ENCODE data around the gene AATF. TPM values are rescaled to one million over a fixed set of nuclear protein-coding genes. Genes with fewer than 3 reads are reported as not detected.

The AATF gene
- total RNA-seq, 4 donors from 2014 or later, result 16.5 to 54.2 (median 26.9) TPM

- H3K4me3 ChIP-seq, result no peak overlapping the region
- TF ChIP-seq POLR2AphosphoS5 (IDR thresholded peaks at IDR 0.05) (peak in 1 of 3 donors; percentile 6), EP300 (IDR thresholded peaks at IDR 0.05; ENCODE audit: low read depth) (no peak)
- intact Hi-C loops (cut with DNase I; ENCODE audit: low total_unique reads) (no loop called here), in situ Hi-C loops (cut with MboI; ENCODE audit: low pct_ligation_motif_present in 1 of 4, low pct_unique_long_range_greater_than_20kb in 1 of 4, low sequenced_read_pairs in 3 of 4) (no loop called here)
- 18 to 20% methylated on average over 18 to 33 of the region's 44 CpGs for WGBS, 2 donors (ENCODE audit: low coverage in 1 of 2)
- no peaks in the 10 kb centered on the region for H3K9me3 ChIP-seq
- no peak for DNase-seq
- H3K27ac ChIP-seq, result no peak overlapping the region
- H3K4me1 ChIP-seq, result peaks cover 6 to 22% (median 17%) of the 10 kb centered on the region in 4 donors
- no peaks in the 10 kb centered on the region for H3K36me3 ChIP-seq
- peaks cover 94% of the 10 kb centered on the region for H3K27me3 ChIP-seq
Measured at GRCh38 chr17:36943250-36944191, 5.2 kb upstream of the AATF start.

GRCh38 chr17:36944553-36944952 lies 4.2 kb upstream of the AATF start:
- WGBS, 2 donors (ENCODE audit: low coverage in 1 of 2), result 5 to 9% methylated on average over 1 of the region's 1 CpG
- no peak for TF ChIP-seq EP300 (IDR thresholded peaks at IDR 0.05; ENCODE audit: low read depth)
- no peak for TF ChIP-seq POLR2A (IDR thresholded peaks at IDR 0.05)
- TF ChIP-seq, protein P1, sequence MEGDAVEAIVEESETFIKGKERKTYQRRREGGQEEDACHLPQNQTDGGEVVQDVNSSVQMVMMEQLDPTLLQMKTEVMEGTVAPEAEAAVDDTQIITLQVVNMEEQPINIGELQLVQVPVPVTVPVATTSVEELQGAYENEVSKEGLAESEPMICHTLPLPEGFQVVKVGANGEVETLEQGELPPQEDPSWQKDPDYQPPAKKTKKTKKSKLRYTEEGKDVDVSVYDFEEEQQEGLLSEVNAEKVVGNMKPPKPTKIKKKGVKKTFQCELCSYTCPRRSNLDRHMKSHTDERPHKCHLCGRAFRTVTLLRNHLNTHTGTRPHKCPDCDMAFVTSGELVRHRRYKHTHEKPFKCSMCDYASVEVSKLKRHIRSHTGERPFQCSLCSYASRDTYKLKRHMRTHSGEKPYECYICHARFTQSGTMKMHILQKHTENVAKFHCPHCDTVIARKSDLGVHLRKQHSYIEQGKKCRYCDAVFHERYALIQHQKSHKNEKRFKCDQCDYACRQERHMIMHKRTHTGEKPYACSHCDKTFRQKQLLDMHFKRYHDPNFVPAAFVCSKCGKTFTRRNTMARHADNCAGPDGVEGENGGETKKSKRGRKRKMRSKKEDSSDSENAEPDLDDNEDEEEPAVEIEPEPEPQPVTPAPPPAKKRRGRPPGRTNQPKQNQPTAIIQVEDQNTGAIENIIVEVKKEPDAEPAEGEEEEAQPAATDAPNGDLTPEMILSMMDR (IDR thresholded peaks at IDR 0.05), result no peak
- no peak for TF ChIP-seq POLR2AphosphoS5 (IDR thresholded peaks at IDR 0.05)
- H3K4me1 ChIP-seq, result peaks cover 4 to 19% (median 16%) of the 10 kb centered on the region in 4 donors
- H3K9me3 ChIP-seq, result no peaks in the 10 kb centered on the region
- no peak overlapping the region for H3K4me3 ChIP-seq
- peaks cover 84% of the 10 kb centered on the region for H3K27me3 ChIP-seq
- no peak for DNase-seq
- in situ Hi-C loops (cut with MboI; ENCODE audit: low pct_ligation_motif_present in 1 of 4, low pct_unique_long_range_greater_than_20kb in 1 of 4, low sequenced_read_pairs in 3 of 4), result no loop called here
- intact Hi-C loops (cut with DNase I; ENCODE audit: low total_unique reads), result no loop called here
- H3K27ac ChIP-seq, result no peak overlapping the region
- H3K36me3 ChIP-seq, result no peaks in the 10 kb centered on the region

DNA sequence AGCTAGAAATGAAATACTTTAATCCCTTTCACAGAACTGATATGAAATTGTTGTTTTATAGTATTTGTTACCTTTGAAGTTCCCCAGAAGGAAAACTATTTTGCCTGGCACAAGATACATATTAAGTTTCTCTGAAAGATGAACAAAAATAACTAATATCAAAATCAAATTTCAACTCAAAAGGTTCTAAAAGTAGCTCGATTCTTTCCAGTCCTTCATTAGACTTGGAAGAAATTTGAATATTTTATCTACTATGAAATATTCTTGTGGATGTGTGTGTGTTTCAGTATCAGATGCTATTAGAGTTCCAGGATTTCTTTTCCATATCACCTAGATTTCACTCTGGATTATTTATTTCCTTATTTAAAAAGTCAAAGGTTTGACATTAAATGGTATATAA lies 3.6 kb upstream of the AATF start:
- intact Hi-C loops (cut with DNase I; ENCODE audit: low total_unique reads), result no loop called here
- Histone ChIP-seq H3K4me3 (no peak overlapping the region), H3K36me3 (no peaks in the 10 kb centered on the region), H3K9me3 (no peaks in the 10 kb centered on the region), H3K27ac (no peak overlapping the region), H3K27me3 (peaks cover 78% of the 10 kb centered on the region), H3K4me1 (peaks cover 9 to 25% (median 22%) of the 10 kb centered on the region in 4 donors)
- no peak for DNase-seq
- in situ Hi-C loops (cut with MboI; ENCODE audit: low pct_ligation_motif_present in 1 of 4, low pct_unique_long_range_greater_than_20kb in 1 of 4, low sequenced_read_pairs in 3 of 4), result no loop called here
- 29 to 35% methylated on average over 1 of the region's 1 CpG for WGBS, 2 donors (ENCODE audit: low coverage in 1 of 2)
- TF ChIP-seq POLR2A (IDR thresholded peaks at IDR 0.05) (no peak), POLR2AphosphoS5 (IDR thresholded peaks at IDR 0.05) (no peak), EP300 (IDR thresholded peaks at IDR 0.05; ENCODE audit: low read depth) (no peak)
- TF ChIP-seq, protein P1 (IDR thresholded peaks at IDR 0.05), result no peak

DNA sequence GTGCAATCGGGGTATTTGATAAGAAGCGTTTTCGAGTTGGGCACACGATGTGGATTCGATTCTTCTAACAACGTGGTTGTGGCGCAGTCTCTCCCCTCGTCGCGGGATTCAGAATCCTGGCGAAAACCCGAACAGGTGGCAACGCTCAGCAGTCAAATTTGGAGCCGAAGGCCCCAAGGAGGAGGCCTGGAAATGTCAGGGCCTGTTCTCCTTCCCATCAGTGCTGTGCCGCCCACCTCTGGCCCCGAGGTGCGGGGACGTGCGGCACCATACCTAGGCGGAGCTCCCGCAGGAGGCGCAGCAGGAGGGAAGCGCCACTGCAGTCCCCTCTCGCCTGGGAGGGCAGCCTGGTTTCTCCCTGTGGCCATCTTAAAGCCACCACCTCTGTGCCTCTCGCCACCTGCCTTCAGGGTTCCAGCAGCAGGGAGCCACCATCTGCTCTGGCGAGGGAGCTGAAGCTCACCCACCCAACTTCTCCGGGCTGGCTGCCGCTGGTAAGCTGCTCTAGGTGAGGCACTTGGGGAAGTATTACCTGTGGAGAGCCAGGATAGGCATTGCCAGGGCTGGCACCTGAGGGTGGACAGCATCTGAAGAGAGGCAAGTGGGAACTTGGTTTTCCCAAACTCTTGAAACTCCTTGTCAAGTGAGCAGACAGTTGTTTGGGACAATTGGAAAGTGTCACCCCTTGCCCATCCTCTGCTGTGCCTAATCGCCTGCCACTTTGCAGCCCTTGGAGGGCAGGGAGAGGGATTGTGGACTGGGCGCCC lies 2.6 kb upstream of the AATF start:
- H3K9me3 ChIP-seq, result no peaks in the 10 kb centered on the region
- no peak overlapping the region for H3K4me3 ChIP-seq
- H3K4me1 ChIP-seq, result peaks cover 10 to 35% (median 27%) of the 10 kb centered on the region in 4 donors
- no peak overlapping the region for H3K27ac ChIP-seq
- WGBS, 2 donors (ENCODE audit: low coverage in 1 of 2), result 13 to 19% methylated on average over 3 to 30 of the region's 30 CpGs
- no peak for TF ChIP-seq POLR2A (IDR thresholded peaks at IDR 0.05)
- TF ChIP-seq POLR2AphosphoS5 (IDR thresholded peaks at IDR 0.05), result no peak
- no peak for TF ChIP-seq EP300 (IDR thresholded peaks at IDR 0.05; ENCODE audit: low read depth)
- no peak for DNase-seq
- intact Hi-C loops (cut with DNase I; ENCODE audit: low total_unique reads) (no loop called here), in situ Hi-C loops (cut with MboI; ENCODE audit: low pct_ligation_motif_present in 1 of 4, low pct_unique_long_range_greater_than_20kb in 1 of 4, low sequenced_read_pairs in 3 of 4) (no loop called here)
- peaks cover 68% of the 10 kb centered on the region for H3K27me3 ChIP-seq
- no peaks in the 10 kb centered on the region for H3K36me3 ChIP-seq

GRCh38 chr17:36946726-36947091 lies 2.0 kb upstream of the AATF start:
- intact Hi-C loops (cut with DNase I; ENCODE audit: low total_unique reads) (no loop called here), in situ Hi-C loops (cut with MboI; ENCODE audit: low pct_ligation_motif_present in 1 of 4, low pct_unique_long_range_greater_than_20kb in 1 of 4, low sequenced_read_pairs in 3 of 4) (no loop called here)
- H3K9me3 ChIP-seq, result no peaks in the 10 kb centered on the region
- TF ChIP-seq POLR2AphosphoS5 (IDR thresholded peaks at IDR 0.05), result no peak
- TF ChIP-seq, protein P1 (IDR thresholded peaks at IDR 0.05), result no peak
- no peak for TF ChIP-seq EP300 (IDR thresholded peaks at IDR 0.05; ENCODE audit: low read depth)
- no peak for TF ChIP-seq POLR2A (IDR thresholded peaks at IDR 0.05)
- DNase-seq, result no peak
- no peak overlapping the region for H3K4me3 ChIP-seq
- H3K27ac ChIP-seq, result no peak overlapping the region
- WGBS, 2 donors (ENCODE audit: low coverage in 1 of 2), result 0 to 37% methylated on average over 1 to 2 of the region's 2 CpGs
- H3K36me3 ChIP-seq, result no peaks in the 10 kb centered on the region
- H3K4me1 ChIP-seq, result peaks cover 10 to 37% (median 27%) of the 10 kb centered on the region in 4 donors
- peaks cover 62% of the 10 kb centered on the region for H3K27me3 ChIP-seq

All from transverse colon (tissue), 4 donors.